AG04449 (cell line): ENCODE measurements around the gene SMPX.

ENCODE experiments used
- CTCF ChIA-PET: fragments of 350-600 bp; formaldehyde crosslinking; extraction: SDS; loops from one replicate; lab custom pipeline; 2021; ENCODE audit warnings: antibody characterized with exemption; lab: Yijun Ruan, JAX
- POLR2A ChIA-PET: fragments of 400-600, 350-600 bp; formaldehyde crosslinking; extraction: SDS; loops from one replicate; lab custom pipeline; 2020; ENCODE audit warnings: antibody characterized with exemption, inconsistent platforms; lab: Yijun Ruan, JAX
- DNase-seq: peaks from one replicate; pipeline ENCODE4 v3.0.0-alpha.2; 2010; ENCODE audit warnings: low read depth, low spot score
- H3K4me3 ChIP-seq: 2 replicates; pipeline ENCODE4 v1.5.1; 2011; ENCODE audit warnings: low read depth, mild to moderate bottlenecking, control low read depth, low read length
- TF ChIP-seq, protein P1 (sequence below): IDR thresholded peaks from one replicate; pipeline ENCODE4 v1.5.1; 2011; ENCODE audit warnings: mild to moderate bottlenecking, moderate library complexity, low read length, control low read depth, inconsistent platforms; ENCODE audit not compliant: insufficient read depth; ENCODE audit errors: missing control alignments

SMPX gene

DNA sequence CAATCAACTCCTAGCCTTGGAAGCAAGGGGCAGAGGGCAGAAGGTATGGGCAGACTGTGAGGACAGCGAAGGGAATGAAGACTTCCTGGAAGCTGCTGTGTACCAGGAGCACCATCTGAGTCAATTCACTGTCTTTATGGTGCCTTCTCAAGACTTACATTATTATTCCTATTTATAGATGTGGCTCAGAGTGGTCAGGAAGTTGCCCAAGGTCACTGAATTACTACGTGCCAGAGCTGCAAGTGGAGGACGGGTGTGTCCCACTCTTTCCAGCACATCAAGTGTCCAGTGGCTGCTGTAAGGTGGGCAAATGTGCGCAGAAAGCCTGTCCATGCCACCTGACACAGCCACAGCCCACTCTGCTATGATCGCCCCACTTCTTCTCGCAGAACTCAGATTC lies 32.0 kb downstream of the SMPX start:
- ChIA-PET CTCF (interaction anchor here (0.6 to 2.3 kb wide), 8 partner anchors 8 to 1197 kb away, joined by 3 to 34 read pairs (median 3); no protein-coding TSS in a partner anchor), POLR2A (no interaction called here)
- TF ChIP-seq, protein P1, sequence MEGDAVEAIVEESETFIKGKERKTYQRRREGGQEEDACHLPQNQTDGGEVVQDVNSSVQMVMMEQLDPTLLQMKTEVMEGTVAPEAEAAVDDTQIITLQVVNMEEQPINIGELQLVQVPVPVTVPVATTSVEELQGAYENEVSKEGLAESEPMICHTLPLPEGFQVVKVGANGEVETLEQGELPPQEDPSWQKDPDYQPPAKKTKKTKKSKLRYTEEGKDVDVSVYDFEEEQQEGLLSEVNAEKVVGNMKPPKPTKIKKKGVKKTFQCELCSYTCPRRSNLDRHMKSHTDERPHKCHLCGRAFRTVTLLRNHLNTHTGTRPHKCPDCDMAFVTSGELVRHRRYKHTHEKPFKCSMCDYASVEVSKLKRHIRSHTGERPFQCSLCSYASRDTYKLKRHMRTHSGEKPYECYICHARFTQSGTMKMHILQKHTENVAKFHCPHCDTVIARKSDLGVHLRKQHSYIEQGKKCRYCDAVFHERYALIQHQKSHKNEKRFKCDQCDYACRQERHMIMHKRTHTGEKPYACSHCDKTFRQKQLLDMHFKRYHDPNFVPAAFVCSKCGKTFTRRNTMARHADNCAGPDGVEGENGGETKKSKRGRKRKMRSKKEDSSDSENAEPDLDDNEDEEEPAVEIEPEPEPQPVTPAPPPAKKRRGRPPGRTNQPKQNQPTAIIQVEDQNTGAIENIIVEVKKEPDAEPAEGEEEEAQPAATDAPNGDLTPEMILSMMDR: no peak
- no peak for DNase-seq
- H3K4me3 ChIP-seq: no peak overlapping the region

DNA sequence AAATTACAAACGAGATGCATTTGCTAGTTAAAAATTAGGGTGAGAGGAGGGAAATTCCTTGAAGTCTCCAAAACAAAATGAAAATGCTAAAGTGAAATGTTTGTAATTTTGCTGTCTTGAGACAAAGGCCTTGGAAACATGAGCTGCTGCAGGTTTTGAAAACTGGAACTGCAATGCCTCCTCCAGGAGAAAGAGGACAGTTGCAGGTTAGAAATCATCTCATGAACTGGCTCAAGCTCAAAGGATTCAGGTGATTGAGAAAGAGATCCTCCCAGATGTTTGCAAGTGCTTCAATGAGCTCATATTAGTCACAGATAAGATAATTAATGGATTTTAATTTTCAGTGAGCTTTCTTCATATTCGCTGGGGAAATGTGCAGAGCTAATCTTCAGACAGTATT lies 32.4 kb downstream of the SMPX start:
- ChIA-PET POLR2A (interaction anchor here (0.7 kb wide), 1 partner anchor 228 kb away, joined by 3 read pairs; no protein-coding TSS in a partner anchor), CTCF (interaction anchor here (0.6 to 2.3 kb wide), 10 partner anchors 9 to 1197 kb away, joined by 3 to 34 read pairs (median 3); no protein-coding TSS in a partner anchor)
- TF ChIP-seq, protein P1: peak; percentile 47
- H3K4me3 ChIP-seq: no peak overlapping the region
- DNase-seq: no peak

GRCh38 chrX:21723814-21724213 lies 34.1 kb downstream of the SMPX start:
- no peak for DNase-seq
- ChIA-PET CTCF (interaction anchor here (0.8 to 1.4 kb wide), 2 partner anchors 243 to 1194 kb away, joined by 4 to 6 read pairs; no protein-coding TSS in a partner anchor), POLR2A (no interaction called here)
- no peak overlapping the region for H3K4me3 ChIP-seq
- TF ChIP-seq, protein P1: no peak

DNA sequence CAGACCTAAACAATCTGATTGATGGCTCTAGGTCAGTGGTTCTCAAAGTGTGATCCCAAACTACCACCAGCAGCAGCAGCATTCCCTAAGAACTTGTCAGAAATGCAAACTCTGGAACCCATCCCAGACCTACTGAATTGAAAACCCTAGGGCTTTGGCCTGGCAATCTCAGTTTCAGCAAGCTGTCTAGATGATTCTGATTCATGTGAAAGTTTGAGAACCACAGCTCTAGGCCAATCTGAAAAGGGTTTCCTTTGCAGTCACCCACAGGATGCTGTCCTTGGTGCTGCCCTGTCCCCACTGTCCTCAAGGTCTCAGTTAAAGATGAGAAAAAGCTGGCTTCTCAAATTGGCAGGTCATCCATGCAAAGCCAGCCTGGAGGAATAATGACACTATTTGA lies 34.8 kb downstream of the SMPX start:
- CTCF ChIA-PET: interaction anchor here (0.8 to 1.4 kb wide), 5 partner anchors 243 to 1195 kb away, joined by 3 to 6 read pairs (median 4); no protein-coding TSS in a partner anchor
- POLR2A ChIA-PET: no interaction called here
- TF ChIP-seq, protein P1: no peak
- H3K4me3 ChIP-seq: no peak overlapping the region
- no peak for DNase-seq

- POLR2A ChIA-PET: no interaction called here
- CTCF ChIA-PET: no interaction called here
- DNase-seq: no peak
- TF ChIP-seq, protein P1: no peak
- no peak overlapping the region for H3K4me3 ChIP-seq
These were observed 36.7 kb downstream of the SMPX start for GRCh38 chrX:21721195-21721594.

- no peak overlapping the region for H3K4me3 ChIP-seq
- ChIA-PET CTCF (no interaction called here), POLR2A (no interaction called here)
- TF ChIP-seq, protein P1: no peak
- no peak for DNase-seq
These were observed 39.3 kb downstream of the SMPX start for GRCh38 chrX:21718575-21718974.
